ENCODE measurements around the gene C15orf62.

GRCh38 chr15:40819048-40819447 lies 49.3 kb downstream of the C15orf62 start:
- TF ChIP-seq CTCF (IDR thresholded peaks at IDR 0.05) (no peak), E2F5 (CRISPR knock-in tag; IDR thresholded peaks at IDR 0.05) (no peak), ELF4 (CRISPR knock-in tag; IDR thresholded peaks at IDR 0.05; ENCODE audit: low read depth) (no peak), FOXP4 (CRISPR knock-in tag; IDR thresholded peaks at IDR 0.05) (no peak), USF1 (CRISPR knock-in tag; IDR thresholded peaks at IDR 0.05) (no peak)
